HG03097 (cell line): ENCODE measurements around the gene TRIM49C.
"Not testable (repeated sequence)": the region's sequence is repeated elsewhere in the genome, so short reads cannot be mapped to it uniquely, and the experiment has no call there.

Experiments used
- ATAC-seq: cut with Tn5 transposase; IDR thresholded peaks from one replicate; pipeline ENCODE4 v1.9.1; 2021; ENCODE audit not compliant: unreplicated experiment, low FRiP score

TRIM49C gene

DNA sequence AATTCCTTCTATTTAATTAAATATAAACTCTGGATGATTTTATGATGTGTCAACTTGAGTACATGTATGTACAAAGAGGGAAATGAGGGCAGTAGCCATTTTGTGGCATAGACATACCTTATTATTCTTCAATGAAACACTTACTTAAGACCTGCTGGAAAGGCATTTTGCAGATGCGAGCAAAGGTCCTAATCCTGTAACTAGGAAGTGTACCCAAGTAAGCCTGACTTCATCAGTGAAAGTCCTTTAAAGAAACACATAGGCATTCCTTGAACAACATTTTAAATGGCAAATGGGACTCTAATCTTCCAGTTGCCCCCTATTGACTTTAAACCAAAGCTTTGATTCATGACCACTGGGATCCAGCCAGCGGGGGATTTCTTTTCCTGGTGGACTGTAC lies at the start of gene TRIM49C:
Gene TRIM49C (plus strand): TSS at position 301 of the 400 bp plus-strand sequence. CDS start 4,106 bp downstream, outside the sequence.
- not testable (repeated sequence) for ATAC-seq

DNA sequence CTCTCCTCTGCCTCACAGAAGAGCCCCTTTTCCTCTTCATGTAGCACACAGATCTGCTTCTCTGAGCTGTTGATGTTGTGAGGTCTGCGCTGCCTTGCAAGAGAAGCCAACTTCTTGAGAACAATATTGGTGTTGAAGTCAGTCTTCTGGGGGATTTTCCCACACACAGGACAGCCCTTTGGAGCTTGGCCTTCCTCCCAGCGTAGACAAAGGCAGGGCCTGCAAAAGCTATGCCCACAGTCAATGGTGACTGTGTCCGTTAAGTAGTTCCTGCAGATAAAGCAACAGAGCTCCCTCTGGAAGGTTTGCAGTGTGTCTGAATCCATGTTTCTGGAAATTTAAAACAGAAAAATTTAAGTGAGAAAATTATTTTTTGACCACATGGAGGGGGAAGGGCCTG lies 6.7 kb upstream of the TRIM49C start:
- not testable (repeated sequence) for ATAC-seq

DNA sequence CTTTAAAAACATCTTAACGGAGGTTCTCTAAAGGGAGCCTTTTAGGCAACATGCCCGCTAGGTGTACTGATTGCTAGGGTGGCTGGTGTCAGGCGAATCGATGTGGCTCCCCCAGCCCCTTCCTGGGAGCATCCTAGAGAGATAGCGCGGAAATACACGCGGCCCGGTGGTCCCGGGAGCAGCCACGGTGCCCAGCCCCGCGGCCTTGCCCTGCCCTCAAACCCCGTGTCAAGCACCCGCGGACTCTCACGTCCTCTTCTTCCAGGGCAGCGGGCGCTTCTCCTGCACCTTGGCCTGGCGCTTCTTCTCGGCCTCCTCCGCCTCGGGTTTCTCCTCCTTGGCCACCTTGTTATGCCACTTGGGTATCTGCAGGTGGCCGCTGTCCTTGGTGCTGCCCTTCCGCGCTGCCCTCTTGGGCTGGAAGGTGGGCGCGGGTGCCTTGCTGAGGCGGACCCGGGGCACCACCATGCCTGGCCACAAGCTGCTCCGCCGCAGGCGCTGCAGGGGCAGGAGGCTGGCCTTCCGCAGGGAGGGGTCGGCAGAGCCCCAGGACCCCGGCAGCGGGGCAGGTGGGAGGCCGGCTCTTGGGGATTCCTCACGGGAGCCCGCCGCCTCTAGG lies 20.8 kb downstream of the TRIM49C start:
- ATAC-seq, result not testable (repeated sequence)

DNA sequence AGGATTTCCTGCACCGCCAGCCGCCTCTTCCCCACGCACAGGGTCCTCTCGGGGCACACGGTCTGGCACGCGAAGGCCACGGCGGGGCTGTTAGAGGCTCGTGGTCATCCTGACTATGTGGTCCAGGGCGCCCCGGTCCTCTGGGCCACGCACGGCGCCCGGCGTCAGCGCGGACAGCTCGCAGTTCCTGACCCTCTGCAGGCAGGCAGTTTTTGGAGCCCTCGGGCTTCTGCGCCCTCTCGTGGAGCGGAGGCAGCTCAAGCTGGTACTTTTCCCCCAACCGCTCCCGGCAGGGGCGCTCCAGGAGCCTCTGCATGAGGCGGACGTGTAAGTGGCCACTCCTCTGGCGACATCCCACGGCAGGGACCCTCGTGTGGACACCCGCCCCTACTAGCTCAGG lies 21.4 kb downstream of the TRIM49C start:
- not testable (repeated sequence) for ATAC-seq

- not testable (repeated sequence) for ATAC-seq
These were observed 22.6 kb downstream of the TRIM49C start for GRCh38 chr11:90053545-90053944.

- ATAC-seq, result not testable (repeated sequence)
These were observed 54.7 kb downstream of the TRIM49C start, which contains the start of gene UBTFL1 for GRCh38 chr11:90085650-90086049. Gene UBTFL1, plus strand, starts transcription at chr11:90085950. Its CDS starts 0 bp downstream, at chr11:90085950.

- not testable (repeated sequence) for ATAC-seq
These were observed 57.8 kb downstream of the TRIM49C start for GRCh38 chr11:90088731-90089130.
